GM18519 (cell line): ENCODE measurements around the gene PDLIM1.
"Not testable (repeated sequence)": the region's sequence is repeated elsewhere in the genome, so short reads cannot be mapped to it uniquely, and the experiment has no call there.

Experiments
- ATAC-seq: cut with Tn5 transposase; IDR thresholded peaks from one replicate; pipeline ENCODE4 v1.9.1; 2021; ENCODE audit warnings: mild to moderate bottlenecking, moderate library complexity; ENCODE audit not compliant: unreplicated experiment, low FRiP score

The PDLIM1 gene

DNA sequence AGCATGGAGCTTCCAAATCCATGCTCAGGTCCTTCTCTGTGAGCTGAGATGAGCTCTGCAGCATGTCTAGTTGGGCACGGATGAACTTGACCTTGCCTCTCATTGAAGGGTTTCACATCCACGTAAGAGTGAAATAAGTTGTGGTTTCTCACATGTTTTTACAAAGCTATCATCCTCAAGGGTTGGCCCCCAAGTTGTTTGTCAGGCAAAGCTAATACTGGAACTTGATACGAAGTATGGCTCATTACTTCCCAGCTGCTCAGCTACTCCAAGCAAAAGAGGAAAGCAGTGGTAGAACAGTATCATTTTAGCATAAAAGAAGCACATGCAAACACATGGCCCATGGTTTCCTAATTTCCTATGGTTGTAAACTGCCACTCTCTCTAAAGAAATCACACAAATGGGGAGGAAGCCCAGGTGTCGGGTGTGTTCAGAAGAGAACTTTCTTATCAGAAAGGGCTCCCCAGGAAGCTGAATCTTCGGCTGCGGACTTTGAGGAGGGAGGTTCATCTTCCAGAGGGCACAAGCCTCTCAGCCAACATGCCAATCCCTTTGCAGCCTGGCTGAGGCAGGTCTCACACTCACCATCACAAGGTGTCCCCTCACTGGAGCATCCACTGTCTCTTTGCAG is 45.3 kb downstream of the PDLIM1 start:
- ATAC-seq, result peak; percentile 81

- ATAC-seq, result no peak
These were observed 46.7 kb downstream of the PDLIM1 start for GRCh38 chr10:95244152-95244551.

- no peak for ATAC-seq
These were observed 47.5 kb downstream of the PDLIM1 start for GRCh38 chr10:95243318-95243617.

DNA sequence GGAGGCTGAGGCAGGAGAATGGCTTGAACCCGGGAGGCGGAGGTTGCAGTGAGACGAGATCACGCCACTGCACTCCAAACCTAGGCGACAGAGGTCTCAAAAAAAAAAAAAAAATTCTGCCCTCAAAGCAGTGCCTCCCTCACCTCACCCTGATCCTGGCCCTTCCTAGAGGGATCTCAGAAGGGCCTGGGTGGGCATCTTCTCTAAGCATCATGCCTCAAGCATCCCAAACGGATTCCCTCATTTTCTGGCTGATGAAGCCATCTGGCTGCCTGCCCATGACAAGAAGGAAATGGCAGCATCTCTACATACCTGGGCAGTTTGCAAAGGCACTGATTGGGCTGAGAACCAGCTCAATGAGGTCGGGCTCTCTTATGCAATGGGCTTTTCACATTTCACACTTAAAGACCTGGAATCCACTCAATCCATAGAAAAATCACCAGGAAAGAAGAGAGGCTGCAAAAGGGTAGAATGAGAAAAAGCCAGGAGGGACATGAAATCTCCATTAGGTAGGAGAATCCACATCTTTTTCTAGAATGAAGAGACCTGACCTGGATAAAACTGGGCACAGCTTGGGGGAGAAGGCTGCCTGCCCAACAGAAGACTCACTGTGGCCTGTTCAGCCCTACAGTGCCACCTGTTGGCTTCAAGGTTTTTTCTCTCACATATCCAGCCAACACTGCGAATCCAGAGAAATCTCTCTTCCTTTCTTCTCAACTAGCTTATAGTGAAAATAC is 48.1 kb downstream of the PDLIM1 start:
- no peak for ATAC-seq

DNA sequence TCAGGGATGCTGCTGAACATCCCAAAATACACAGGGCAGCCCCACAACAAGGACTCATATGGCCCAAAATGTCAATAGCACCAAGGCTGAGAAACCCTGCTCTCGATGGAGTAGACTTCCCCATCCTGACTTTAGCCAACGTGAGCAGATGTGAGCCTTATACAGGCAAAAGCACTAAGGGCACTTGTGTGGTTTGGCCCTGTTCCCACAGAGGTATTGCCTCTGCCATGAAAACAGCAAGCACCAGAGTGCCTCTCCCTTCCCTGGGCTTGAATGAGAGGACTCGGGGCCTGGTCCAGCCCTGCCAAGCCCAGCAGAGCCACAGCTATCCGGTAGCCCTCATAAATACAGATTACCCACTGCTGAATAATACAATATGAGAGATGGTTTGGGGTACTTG is 49.3 kb downstream of the PDLIM1 start:
- ATAC-seq, result no peak

- no peak for ATAC-seq
These were observed 50.0 kb downstream of the PDLIM1 start for GRCh38 chr10:95240811-95241210.

DNA sequence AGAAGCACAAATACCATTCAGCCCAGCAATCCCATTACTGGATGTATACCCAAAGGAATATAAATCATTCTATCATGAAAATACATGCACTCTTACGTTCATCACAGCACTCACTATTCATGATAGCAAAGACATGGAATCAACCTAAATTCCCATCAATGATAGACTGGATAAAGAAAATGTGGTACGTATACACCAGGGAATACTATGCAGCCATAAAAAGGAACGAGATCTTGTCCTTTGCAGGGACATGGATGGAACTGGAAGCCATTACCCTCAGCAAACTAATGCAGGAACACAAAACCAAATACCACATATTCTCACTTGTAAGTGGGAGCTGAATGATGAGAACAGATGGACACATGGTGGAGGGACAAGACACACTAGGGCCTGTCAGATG is 50.7 kb downstream of the PDLIM1 start:
- ATAC-seq, result not testable (repeated sequence)

DNA sequence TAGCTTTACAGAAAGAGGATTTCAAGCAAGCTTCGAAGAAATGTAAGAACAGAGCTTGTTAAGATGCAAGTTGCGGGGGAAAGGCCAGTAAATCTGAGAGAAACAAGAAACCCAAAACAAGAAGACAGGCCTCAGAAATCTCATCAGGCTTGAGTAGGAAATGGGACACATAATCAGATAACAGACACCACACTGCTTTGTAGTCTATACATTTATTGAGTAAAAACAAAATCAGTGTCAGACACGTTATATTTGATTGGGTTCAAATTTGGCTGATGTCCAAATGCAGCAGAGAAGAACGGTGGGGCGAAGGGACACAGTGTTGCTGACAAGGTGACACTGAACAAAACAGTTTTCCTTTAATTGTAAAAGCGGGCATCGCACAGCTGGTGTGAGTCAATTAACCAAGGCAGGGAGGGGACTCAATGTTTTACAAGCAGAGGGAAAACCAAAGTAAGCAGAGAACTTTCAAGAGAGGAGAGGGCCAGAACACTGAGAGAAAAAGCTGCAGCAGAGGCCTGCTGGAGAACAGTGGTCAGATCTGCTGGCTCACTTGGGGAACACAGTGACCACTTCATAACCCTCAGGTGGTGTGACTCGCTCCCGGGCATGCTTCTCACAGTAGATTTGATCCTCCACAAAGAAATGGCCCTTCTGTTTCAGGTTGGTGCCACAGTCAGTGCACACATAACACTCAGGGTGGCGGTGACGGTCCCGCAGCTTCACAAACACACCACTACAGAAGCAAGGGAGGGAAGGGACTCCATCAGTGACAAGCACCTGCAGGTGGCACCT is 53.2 kb downstream of the PDLIM1 start:
- ATAC-seq, result no peak

- ATAC-seq, result peak; percentile 99
These were observed 54.5 kb downstream of the PDLIM1 start for GRCh38 chr10:95236068-95236903.

GRCh38 chr10:95235676-95236067 is 55.1 kb downstream of the PDLIM1 start:
- ATAC-seq, result no peak

DNA sequence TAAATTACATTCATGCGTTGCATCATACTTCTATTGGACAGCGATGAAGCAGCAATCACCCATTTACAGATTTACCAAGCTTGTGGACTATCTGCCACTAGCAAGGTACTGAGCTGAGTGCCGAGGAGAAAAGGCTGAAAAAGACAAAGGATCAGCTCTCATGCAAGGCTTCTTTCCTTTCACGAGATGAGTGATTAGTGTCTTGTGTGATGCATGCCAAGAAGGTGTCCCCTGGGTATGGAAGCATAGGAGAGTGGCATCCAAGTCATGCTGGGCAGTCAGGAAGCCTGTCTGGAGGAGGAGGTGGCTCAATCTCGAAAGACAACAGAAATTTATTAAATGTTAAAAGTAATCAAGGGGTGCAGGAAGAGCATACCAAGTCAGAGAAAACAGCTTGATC is 55.9 kb downstream of the PDLIM1 start:
- no peak for ATAC-seq

GRCh38 chr10:95233377-95234034 is 57.3 kb downstream of the PDLIM1 start:
- no peak for ATAC-seq

- not testable (repeated sequence) for ATAC-seq
These were observed 59.9 kb downstream of the PDLIM1 start for GRCh38 chr10:95230677-95231586.

DNA sequence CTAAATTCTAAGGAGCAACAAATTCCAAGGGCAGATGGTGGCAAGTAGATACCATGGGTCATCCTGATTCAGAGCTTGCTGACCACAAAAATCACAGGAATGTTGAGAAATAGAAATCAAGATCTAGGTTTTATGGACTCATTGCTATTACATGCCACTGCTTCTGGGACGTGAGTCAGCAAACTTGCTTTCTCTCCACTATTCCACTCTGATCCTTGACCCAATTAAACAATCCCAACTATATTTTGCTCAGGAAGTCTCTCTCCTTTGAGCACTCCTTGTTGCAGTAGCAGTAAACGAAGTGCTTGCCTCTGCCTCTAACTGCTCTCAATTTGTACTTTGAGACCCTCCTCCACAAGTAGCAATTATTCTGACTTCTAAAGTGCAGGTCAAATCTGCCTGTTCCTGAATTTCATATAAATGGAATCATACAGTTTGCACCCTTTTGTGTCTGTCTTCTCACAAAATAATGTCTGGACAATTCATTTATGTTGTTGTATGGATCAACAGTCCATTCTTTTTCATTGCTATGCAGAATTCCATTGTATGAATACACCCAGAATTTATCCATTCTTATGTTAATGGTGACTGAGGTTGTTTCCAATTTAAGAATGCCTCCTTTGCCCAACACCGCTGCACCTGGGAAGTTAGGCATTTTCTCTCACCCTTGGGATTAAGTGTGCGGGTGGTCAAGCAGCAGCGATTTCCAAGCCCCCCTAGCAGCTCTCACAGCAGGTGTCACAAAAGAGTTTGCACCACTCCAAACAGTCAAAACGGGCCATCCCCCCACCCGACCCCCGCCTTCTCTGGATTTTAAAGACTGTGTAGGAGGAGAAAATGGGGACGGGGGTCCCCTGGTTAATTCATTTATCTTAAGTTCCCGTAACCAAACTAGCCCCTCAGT is 60.8 kb downstream of the PDLIM1 start:
- no peak for ATAC-seq

- not testable (repeated sequence) for ATAC-seq
These were observed 61.7 kb downstream of the PDLIM1 start for GRCh38 chr10:95228934-95229723.

DNA sequence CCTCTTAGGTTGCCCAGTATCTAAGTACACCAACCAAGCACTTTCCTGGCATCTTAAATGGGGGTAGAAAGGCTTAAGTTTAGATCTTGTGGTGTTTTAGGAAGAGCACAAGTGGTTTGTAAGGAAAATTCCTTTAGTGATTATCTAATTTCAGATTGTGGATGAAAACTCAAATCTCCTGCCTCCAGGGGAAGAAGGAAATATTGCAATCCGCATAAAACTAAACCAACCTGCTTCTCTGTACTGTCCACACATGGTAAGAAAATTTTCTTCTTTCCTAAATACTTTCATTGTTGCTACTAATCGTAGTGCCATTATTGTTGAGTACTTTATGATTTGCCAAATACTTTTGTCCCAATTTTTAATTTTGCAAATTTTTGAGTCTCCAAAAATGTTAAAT is 65.7 kb downstream of the PDLIM1 start:
- ATAC-seq, result no peak

- ATAC-seq, result no peak
These were observed 69.7 kb downstream of the PDLIM1 start for GRCh38 chr10:95221124-95221523.
